GM12892 (cell line): ENCODE data around the gene SLC29A3.

Source experiments
- DNase-seq: peaks from one replicate; pipeline ENCODE4 v3.0.0; 2011; ENCODE audit not compliant: insufficient read length
- FAIRE-seq: peaks from 2 replicates; lab custom pipeline; 2011; peaks lifted over from hg19 to GRCh38; lab: Jason Lieb, UNC
- POLR2A ChIP-seq: IDR thresholded peaks from 2 replicates; pipeline ENCODE4 v1.6.1; 2011; ENCODE audit warnings: low read depth, low read length, control low read depth
- POLR2AphosphoS5 ChIP-seq: IDR thresholded peaks from 2 replicates; pipeline ENCODE4 v1.6.1; 2011; ENCODE audit warnings: low read depth, low read length, control low read depth
- TAF1 ChIP-seq: IDR thresholded peaks from 2 replicates; pipeline ENCODE4 v1.6.1; 2011; ENCODE audit warnings: low read depth, mild to moderate bottlenecking, control low read depth, low read length, borderline replicate concordance

SLC29A3 gene

DNA sequence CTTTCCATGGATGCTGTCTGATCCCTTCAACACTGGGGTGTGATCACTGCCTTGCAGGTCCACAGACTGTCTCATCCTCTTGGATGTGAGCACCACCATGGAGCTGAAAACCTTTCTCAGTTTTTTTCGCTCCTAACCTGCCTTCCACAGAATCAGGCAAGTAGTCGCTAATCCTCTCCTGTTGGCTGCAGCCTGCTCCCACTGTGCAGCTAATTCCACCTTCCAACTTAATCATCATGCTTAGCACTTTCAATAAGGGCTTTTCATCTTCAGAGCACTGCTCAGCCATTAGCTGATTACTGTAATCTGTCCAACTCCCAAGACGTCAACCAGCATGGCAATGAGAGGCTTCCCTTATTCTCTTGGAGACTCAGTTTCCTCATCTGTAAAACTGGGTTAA, 62.6 kb downstream of the SLC29A3 start:
- DNase-seq: no peak
- TF ChIP-seq POLR2AphosphoS5: no peak
- TF ChIP-seq TAF1: no peak
- TF ChIP-seq POLR2A: no peak
- no peak for FAIRE-seq

DNA sequence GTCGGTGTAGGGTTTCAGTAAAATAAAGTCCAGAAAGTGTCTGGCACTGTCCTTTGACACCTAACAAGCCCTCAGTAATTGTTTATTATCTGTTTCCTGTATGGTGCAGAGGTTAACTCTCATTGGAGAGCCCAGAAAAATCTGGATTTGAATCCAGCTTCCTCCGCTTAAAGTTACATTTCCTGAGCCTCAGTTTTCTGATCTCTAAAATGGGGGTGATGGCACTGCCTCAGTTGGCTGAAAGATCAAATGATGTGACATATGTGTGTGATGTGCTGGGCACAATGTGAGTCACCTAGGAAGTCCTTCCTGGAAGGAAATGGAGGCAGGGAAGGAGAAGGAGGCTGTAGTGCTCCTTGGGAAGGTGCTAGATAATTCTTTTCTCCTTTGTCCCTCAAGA, 63.0 kb downstream of the SLC29A3 start:
- TF ChIP-seq POLR2AphosphoS5 (no peak), TAF1 (no peak), POLR2A (no peak)
- no peak for FAIRE-seq
- DNase-seq: no peak

DNA sequence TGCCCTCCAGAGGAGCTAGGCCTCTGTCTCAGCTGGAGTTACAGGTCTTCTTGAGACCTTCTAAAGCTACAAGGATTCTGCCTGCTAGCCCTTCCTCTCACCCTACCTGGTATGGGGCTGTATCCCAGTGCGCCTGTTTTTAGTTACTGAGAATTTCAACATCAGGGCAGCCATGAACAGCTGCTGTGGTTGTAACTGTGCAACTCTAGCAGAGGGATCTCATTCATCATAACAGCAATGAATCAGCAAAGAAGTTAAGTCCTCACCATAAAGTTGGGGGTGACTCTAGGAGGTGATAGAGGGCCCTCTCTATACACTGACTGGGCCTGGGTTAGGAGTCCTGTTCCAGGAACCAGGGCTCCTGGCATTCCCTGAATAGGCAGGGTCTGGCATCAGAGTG, 63.7 kb downstream of the SLC29A3 start:
- TF ChIP-seq POLR2A: no peak
- TF ChIP-seq POLR2AphosphoS5: no peak
- no peak for TF ChIP-seq TAF1
- DNase-seq (no peak), FAIRE-seq (no peak)

DNA sequence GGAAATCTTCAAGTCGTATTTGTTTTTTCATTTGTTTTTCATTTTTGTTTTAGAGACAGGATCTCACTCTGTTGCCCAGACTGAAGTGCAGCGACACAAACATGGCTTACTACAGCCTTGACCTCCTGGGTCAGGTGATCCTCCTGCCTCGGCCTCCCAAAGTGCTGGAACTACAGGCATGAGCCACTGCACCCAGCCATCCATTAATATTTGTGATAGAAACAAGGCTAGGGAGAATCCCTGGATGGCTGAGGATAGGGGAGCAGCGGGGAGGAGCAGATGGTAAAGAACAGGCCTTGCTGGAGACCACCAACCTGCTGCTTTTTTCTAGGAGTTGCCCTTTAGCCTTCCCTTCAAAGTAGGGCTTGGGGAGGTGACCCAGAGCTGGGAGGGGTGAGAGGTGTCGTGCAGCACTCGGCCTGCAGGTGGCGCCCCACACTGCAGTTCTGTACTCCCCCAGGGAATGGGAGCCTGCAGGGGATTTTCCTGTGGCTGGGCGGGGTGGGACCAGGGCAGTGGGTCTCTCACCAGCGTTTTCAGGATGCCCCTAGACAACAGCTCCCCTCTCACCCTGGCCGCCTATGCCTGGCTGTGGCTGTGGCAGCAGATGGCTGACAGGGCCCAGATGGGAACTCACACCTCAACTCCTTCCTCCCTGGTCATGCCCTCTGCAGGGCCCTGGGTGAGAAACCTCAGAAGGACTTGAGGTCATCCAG, 65.1 kb downstream of the SLC29A3 start:
- TF ChIP-seq POLR2A: no peak
- no peak for TF ChIP-seq POLR2AphosphoS5
- TF ChIP-seq TAF1: no peak
- FAIRE-seq (peak; percentile 76), DNase-seq (peak; percentile 61)

DNA sequence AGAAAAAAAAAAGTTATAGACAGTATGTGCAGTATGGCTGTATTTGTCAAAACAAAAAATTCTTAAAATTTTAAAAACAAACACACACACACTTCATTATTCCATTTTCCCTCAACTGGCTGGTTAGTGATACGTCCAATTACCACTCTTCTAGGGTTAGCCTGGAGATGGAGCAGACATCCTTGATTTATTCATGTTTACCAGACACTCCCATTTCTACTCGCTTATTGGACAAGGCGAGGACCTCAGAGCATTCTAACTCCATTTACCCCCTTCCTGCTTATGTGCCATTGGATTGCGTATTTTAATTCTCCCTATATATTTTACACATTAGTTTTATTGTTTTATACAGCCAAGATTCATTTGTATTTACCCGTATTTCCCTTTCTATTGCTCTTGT, 69.1 kb downstream of the SLC29A3 start:
- TF ChIP-seq TAF1 (no peak), POLR2AphosphoS5 (no peak)
- DNase-seq (no peak), FAIRE-seq (no peak)

DNA sequence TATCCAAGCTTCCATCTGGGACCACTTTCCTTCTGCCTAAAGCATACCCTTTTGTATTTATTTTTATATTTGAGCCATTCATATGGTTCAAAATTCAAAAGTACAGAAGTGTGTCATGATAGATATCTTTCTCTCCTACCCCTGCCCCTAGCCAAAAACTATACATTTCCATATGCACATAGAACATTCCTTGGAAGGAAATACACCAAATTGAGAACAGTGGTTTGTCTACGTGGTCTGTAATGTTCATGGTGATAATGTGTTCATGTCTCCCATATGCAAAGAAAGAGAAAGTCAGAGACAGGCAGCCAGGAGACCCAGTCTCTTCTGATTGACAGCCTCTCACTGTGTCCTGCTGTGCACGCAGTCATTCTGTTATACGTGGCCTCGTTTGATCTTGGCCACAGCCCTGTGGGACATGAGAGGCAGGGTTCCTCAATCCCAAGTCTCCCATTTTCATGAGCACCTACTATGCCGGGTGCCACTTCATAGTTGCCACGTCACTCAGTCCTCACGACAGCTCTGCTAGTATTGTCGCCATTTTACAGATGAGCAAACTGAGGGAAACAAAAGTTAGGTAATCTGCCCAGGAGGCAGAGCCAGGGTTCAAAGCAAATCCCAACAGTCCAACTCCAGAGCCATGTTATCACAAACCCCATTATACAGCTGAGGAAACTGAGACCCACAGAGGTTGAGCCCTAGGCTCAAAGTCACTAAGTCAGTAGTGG, 69.7 kb downstream of the SLC29A3 start:
- DNase-seq (no peak), FAIRE-seq (no peak)
- no peak for TF ChIP-seq TAF1
- no peak for TF ChIP-seq POLR2A
- TF ChIP-seq POLR2AphosphoS5: no peak

DNA sequence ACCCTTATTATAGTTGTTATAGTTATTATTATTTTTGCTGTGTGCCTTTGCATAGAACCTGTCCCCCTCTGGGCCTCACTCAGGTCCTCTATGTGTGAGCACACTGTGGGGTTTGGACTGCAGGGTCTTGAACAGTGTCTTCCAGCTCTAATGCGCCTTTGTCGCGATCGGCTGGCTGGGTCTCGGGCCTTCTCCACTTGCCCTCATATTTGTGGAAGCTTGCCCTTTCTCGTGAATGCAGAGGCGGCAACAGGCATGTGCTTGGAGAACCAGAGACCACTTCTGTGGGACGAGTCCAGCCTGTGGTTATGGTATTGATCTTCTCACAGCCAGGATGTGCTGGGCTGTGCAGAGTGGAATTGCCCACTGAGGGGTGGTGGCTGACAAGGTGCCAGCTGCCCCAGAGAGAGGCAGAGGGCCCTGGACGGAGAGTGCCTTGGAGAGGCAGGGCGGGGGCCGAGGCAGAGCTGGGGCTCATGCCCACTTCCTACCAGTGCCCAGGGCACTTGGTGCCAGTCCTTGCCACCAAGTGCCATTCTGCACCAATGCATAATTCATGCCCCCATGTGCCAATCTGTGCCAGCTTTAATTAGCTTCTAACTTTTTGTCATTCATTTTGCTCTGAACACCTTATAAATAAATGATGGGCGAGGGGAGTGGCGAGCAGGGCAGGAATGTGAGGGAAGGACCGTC, 70.9 kb downstream of the SLC29A3 start:
- FAIRE-seq: no peak
- TF ChIP-seq TAF1 (no peak), POLR2AphosphoS5 (no peak), POLR2A (no peak)
- DNase-seq: no peak

DNA sequence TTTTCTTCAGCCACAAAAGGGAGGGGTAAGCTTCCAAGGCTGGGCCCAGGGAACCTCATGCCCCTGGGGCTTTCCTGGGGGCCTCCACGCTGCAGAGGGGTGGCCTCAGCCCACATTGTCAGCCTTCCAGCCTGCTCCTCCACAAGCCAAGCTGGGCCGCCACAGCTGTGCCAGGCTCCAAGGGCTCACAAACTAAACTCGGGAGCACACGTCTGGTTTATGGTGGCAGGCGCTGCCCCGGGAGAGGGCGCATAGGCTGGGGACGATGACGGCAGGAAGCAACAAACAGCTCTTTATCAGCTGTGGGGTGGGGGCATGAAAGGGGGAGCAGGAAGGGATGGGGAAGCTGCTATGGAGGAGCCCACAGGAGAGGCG, 71.4 kb downstream of the SLC29A3 start:
- DNase-seq (no peak), FAIRE-seq (no peak)
- no peak for TF ChIP-seq POLR2A
- TF ChIP-seq POLR2AphosphoS5: no peak
- no peak for TF ChIP-seq TAF1

DNA sequence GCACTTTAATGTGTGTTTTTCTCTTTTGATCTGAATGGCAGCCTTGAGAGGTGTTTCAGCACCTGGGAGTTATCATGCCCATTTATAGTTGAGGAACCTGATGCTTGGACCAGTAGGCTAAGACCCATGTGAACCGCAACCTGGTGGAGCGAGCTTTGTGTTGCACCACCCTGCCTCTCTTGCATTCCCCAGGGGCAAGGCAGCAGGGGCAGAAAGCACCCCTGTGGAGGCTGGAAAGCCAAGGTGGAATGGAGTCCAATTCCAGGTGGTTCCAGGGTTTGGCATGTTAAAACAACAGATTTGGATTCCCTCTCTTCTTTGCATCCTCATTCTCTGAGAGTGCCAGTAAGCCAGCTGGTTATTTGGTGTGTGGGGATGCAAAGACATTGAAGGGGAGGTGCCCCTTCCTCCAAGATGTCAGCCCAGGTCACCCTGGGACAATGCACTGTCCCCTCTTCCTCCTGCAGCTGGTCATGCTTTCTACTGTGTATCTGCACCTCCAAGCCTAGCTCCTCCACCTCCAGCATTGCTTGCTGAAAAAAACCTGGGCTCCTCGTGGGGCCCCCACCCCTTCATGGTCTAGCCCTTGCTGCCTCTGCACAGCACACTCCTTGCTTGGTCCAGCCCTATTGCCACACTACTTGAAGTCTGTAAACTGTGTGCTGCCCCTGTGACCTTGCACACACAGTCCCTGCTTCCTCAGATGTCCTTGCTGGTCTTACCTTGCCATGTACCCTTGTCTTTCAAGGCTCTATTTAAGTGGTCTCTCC, 72.0 kb downstream of the SLC29A3 start:
- no peak for FAIRE-seq
- DNase-seq: no peak
- no peak for TF ChIP-seq TAF1
- no peak for TF ChIP-seq POLR2A
- TF ChIP-seq POLR2AphosphoS5: no peak

DNA sequence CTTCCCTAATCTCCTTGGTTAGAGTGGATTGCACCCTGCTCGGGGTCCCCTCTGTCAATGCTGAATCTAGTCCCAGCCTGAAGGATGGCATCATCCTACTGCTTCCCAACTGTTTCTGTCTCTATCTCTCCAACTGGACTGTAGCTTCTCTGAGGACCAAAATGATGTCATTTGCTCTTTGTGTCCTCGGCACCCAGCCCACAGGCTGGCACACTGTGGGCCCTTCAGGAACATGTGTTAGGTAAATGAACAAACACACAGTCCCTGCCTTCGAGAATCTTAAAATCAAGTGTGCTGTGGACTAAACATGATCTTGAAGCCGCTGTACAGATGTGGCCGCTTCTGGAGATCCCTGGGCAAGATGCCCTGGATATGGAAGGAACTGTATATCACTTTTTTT, 72.6 kb downstream of the SLC29A3 start:
- DNase-seq (no peak), FAIRE-seq (no peak)
- TF ChIP-seq POLR2AphosphoS5 (no peak), TAF1 (no peak), POLR2A (no peak)

DNA sequence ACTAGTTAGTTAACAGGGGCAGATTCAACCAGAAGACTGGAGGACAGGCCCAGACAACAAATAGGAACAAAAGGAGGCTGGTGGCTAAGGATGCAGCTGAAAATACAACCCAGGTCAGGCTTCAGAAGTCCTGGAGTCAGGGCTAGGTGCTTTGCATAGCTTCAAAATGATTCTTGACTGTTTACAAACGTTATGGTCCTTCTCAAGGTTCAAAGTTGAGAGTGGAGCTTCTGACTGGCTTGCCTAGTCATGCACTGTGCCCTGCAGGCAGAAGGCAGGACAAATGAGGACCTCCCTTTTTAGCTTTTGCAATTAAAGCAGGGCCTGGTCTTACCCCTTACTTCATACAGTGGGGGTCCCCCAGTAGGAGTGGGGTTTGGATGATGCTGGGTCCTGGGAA, 73.2 kb downstream of the SLC29A3 start:
- DNase-seq: no peak
- TF ChIP-seq POLR2AphosphoS5: no peak
- FAIRE-seq: no peak
